ENCODE measurements around the gene SCGB1A1.

DNA sequence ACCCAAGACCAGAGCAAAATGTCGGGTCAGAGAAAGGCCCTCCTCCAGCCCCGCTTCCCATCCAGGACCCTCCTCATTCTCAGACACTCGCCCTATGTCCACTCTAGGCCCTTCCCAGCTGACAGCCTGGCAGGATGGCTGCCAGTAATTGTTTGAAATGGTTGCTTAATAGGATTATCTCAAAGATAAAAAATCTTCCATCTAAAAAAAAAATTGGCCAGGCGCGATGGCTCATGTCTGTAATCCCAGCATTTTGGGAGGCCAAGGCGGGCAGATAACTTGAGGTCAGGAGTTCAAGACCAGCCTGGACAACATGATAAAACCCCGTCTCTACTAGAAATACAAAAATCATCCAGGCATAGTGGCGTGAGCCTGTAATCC is 32.4 kb downstream of the SCGB1A1 start:
- TF ChIP-seq POLR2AphosphoS2 (IDR thresholded peaks at IDR 0.05; ENCODE audit: low read depth, low read length) (no peak), ZNF550 (CRISPR knock-in tag; IDR thresholded peaks at IDR 0.05; ENCODE audit: borderline replicate concordance) (no peak), ELF4 (CRISPR knock-in tag; IDR thresholded peaks at IDR 0.05; ENCODE audit: borderline replicate concordance) (no peak), CCAR2 (optimal IDR thresholded peaks at IDR 0.05; ENCODE audit: low read depth, low read length) (no peak), NFE2L1 (CRISPR knock-in tag; IDR thresholded peaks at IDR 0.05; ENCODE audit: borderline replicate concordance) (no peak), SALL1 (CRISPR knock-in tag; IDR thresholded peaks at IDR 0.05) (no peak), ZFP36L1 (CRISPR knock-in tag; IDR thresholded peaks at IDR 0.05) (no peak), NFKBIZ (CRISPR knock-in tag; IDR thresholded peaks at IDR 0.05) (no peak)
- TF ChIP-seq, protein P1, sequence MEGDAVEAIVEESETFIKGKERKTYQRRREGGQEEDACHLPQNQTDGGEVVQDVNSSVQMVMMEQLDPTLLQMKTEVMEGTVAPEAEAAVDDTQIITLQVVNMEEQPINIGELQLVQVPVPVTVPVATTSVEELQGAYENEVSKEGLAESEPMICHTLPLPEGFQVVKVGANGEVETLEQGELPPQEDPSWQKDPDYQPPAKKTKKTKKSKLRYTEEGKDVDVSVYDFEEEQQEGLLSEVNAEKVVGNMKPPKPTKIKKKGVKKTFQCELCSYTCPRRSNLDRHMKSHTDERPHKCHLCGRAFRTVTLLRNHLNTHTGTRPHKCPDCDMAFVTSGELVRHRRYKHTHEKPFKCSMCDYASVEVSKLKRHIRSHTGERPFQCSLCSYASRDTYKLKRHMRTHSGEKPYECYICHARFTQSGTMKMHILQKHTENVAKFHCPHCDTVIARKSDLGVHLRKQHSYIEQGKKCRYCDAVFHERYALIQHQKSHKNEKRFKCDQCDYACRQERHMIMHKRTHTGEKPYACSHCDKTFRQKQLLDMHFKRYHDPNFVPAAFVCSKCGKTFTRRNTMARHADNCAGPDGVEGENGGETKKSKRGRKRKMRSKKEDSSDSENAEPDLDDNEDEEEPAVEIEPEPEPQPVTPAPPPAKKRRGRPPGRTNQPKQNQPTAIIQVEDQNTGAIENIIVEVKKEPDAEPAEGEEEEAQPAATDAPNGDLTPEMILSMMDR (CRISPR knock-in tag; IDR thresholded peaks at IDR 0.05) = no peak
- TF ChIP-seq, protein P2, sequence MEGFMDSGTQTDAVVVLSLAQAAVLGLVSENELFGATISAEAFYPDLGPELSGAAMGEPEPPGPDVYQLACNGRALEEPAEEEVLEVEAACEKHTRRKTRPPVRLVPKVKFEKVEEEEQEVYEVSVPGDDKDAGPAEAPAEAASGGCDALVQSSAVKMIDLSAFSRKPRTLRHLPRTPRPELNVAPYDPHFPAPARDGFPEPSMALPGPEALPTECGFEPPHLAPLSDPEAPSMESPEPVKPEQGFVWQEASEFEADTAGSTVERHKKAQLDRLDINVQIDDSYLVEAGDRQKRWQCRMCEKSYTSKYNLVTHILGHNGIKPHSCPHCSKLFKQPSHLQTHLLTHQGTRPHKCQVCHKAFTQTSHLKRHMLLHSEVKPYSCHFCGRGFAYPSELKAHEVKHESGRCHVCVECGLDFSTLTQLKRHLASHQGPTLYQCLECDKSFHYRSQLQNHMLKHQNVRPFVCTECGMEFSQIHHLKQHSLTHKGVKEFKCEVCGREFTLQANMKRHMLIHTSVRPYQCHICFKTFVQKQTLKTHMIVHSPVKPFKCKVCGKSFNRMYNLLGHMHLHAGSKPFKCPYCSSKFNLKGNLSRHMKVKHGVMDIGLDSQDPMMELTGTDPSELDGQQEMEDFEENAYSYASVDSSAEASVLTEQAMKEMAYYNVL (CRISPR knock-in tag; IDR thresholded peaks at IDR 0.05; ENCODE audit: borderline replicate concordance) = no peak
